Fibroblast of mammary gland (primary cell): ENCODE measurements around the gene NUDT7.

Source experiments
- DNase-seq: peaks from one replicate; pipeline ENCODE4 v3.0.0-alpha.2; 2010; ENCODE audit warnings: low read depth
- H3K4me3 ChIP-seq: 2 replicates; pipeline ENCODE4 v1.5.1; 2011; ENCODE audit warnings: low read depth, mild to moderate bottlenecking, low read length, moderate library complexity; ENCODE audit not compliant: control insufficient read depth
- TF ChIP-seq, protein P1 (sequence below): conservative IDR thresholded peaks from 2 replicates; pipeline ENCODE4 v1.5.1; 2011; ENCODE audit warnings: low read depth, low read length, inconsistent platforms; ENCODE audit not compliant: control insufficient read depth, insufficient read depth

The NUDT7 gene

DNA sequence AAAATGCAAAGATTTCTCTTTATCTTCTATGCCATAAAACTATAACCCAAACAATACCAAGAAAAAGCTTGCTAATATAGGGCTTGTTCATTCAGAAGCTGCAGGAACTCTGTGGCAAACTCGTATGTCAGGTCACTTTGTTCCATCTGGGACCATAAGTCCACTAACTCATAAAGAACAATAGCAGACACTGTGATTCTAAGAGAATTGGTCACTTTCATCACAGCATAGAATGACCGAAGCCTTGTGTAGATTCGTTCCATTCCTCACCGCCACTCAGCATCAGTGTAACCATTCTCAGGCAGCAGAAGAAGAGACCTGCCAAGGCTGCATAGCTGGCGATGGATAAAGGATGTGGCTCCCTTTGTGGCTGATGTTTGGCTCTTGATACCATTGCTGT, 35.7 kb downstream of the NUDT7 start:
- TF ChIP-seq, protein P1, sequence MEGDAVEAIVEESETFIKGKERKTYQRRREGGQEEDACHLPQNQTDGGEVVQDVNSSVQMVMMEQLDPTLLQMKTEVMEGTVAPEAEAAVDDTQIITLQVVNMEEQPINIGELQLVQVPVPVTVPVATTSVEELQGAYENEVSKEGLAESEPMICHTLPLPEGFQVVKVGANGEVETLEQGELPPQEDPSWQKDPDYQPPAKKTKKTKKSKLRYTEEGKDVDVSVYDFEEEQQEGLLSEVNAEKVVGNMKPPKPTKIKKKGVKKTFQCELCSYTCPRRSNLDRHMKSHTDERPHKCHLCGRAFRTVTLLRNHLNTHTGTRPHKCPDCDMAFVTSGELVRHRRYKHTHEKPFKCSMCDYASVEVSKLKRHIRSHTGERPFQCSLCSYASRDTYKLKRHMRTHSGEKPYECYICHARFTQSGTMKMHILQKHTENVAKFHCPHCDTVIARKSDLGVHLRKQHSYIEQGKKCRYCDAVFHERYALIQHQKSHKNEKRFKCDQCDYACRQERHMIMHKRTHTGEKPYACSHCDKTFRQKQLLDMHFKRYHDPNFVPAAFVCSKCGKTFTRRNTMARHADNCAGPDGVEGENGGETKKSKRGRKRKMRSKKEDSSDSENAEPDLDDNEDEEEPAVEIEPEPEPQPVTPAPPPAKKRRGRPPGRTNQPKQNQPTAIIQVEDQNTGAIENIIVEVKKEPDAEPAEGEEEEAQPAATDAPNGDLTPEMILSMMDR, result no peak
- H3K4me3 ChIP-seq, result no peak overlapping the region
- DNase-seq, result no peak

DNA sequence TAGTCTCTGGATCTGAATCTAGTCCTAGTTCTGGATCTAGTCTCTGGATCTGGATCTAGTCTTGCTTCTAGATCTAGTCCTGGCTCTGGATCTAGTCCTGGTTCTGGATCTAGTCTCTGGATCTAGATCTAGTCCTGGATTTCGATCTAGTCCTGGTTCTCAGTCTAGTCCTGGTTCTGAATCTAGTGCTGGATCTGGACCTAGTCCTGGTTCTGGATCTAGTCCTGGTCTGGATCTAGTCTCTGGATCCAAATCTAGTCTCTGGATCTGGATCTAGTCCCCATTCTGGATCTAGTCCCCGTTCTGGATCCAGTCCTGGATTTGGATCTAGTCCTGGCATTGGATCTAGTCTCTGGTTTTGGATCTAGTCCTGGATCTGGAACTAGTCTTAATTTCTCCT, 36.2 kb downstream of the NUDT7 start:
- no peak for DNase-seq
- TF ChIP-seq, protein P1, result no peak
- no peak overlapping the region for H3K4me3 ChIP-seq

DNA sequence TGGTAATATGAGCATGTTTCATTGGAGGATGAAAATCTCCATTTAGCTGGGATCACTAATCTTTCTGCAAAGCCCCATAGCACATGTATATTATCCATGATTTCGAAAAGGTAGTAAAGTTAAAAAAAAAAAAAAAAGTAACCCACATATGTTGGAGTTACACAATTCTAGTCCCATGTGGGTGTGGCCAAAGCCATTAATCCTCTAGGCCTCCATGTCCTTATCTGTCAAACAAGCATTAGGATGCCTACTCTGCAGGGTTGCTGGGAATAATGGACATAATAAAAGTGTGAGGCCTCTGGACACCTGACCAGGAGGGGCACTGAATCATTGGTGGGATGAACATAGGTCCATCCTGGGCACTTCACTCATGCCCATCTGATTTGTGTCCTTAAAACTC, 36.9 kb downstream of the NUDT7 start:
- H3K4me3 ChIP-seq, result no peak overlapping the region
- TF ChIP-seq, protein P1, result no peak
- no peak for DNase-seq

DNA sequence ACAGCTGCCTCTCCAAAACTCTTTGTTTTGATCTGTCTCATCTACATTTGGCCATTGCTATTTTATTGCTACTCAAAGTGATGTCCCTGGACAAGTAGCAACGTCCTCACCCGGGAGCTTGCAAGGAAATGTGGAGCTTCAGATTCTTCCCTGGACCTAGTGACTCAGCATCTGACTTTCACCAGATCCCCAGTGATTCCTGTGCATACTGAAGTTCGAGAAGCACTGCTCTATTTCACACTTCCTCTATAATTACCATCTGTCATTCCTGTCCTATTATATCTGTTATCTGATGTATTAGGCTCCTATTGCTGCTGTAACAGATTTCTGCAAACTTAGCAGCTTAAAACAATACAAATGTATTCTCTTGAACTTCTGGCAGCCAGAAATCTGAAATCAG, 37.5 kb downstream of the NUDT7 start:
- TF ChIP-seq, protein P1, result no peak
- H3K4me3 ChIP-seq, result no peak overlapping the region
- peak; percentile 10 for DNase-seq

DNA sequence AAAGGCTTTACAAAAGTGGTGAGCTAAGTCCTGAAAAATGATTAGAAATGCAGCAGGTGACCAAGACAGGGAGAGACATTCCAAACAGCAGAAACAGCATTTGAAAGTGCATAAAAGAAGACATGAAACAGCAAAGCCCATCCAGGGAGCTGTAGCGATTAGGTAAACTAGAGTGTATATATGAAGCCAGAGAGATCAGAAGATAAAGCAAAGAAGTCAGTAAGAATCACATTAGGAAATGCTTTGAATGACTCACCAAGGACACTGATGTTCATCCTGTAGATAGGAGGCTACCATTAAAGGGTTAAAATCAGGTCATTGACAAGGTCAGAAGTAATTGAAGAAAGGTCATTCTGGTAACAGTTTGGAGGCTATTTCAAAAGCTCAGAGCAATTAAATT, 38.5 kb downstream of the NUDT7 start:
- no peak for DNase-seq
- H3K4me3 ChIP-seq, result no peak overlapping the region
- TF ChIP-seq, protein P1, result no peak

DNA sequence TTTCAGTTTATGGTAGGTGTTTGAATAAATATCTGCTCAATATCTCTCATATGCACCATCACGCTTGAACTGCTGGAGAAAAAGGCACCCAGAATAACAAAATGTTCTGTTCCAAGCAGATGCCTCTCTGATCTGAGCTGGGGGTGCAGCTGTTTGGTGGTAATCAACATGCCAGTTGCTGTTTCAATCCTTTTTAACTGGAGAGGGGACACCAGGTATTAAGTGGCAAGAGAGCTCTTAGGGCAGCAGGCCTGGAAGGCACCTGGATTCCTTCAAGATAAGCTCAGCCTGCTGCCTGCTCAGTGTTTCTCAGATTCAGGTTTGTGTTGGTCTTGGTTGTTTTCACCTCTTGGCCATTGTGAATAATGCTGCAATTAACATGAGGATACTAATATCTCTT, 38.9 kb downstream of the NUDT7 start:
- DNase-seq, result no peak
- TF ChIP-seq, protein P1, result no peak

DNA sequence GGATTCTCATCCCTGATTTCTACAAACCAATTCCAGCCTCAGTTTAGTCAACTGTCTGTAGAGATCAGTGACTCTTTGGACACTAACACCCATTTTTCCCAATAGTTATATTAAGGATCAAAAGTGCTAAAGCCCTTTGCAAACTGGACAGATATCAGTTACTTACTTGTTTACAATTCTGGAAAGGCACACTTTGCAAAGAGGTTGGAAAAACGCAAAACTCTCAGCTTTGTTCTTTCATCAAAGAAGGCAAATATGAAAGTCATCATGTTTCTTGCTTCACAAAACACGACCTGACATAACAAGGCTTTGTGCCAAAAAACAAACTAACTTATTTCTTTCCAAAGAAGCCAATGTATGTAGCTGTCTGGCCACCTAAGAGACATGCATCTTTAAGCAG, 39.9 kb downstream of the NUDT7 start:
- TF ChIP-seq, protein P1, result no peak
- H3K4me3 ChIP-seq, result no peak overlapping the region
- no peak for DNase-seq

More for the DNA sequence above, 38.9 kb downstream of the NUDT7 start:
- H3K4me3 ChIP-seq, result no peak overlapping the region
